Body of pancreas (tissue), 4 donors: Measurements from ENCODE around the gene LRRC3.

Source experiments
- POLR2A ChIP-seq, 3 donors: fragments of 450-650 bp; IDR thresholded peaks; one replicate each; pipeline ENCODE4 v1.6.1; 2016; ENCODE audit warnings: antibody characterized with exemption in 3 of 3, mild to moderate bottlenecking in 2 of 3
- TF ChIP-seq, protein P1 (sequence below), 7 experiments: fragments of 450-650 bp in 4 of 7; fragments of 200-600 bp in 3 of 7; sonication (generic) in 3 of 7; IDR thresholded peaks; one replicate each; pipeline ENCODE4 v1.5.1; 2016 to 2019; ENCODE audit warnings: antibody characterized with exemption in 7 of 7

DNA sequence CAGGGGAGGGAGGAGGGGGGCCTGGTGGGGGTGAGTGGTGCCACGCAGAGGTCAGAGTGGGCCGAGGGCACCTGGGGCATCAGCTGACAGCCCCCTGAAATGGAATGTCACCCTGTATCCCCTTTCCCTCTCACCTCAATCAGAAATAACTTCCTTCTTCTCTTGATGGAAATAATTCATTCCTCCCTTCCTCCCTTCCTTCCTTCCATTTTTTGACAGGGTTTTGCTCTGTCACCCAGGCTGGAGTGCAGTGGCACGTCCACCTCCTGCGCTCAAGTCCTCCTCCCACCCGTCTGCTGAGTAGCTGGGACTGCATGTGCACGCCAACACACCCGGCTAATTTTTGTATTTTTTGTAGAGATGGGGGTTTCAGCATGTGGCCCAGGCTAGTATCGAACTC is 48.4 kb upstream of the LRRC3 start:
- TF ChIP-seq, protein P1, sequence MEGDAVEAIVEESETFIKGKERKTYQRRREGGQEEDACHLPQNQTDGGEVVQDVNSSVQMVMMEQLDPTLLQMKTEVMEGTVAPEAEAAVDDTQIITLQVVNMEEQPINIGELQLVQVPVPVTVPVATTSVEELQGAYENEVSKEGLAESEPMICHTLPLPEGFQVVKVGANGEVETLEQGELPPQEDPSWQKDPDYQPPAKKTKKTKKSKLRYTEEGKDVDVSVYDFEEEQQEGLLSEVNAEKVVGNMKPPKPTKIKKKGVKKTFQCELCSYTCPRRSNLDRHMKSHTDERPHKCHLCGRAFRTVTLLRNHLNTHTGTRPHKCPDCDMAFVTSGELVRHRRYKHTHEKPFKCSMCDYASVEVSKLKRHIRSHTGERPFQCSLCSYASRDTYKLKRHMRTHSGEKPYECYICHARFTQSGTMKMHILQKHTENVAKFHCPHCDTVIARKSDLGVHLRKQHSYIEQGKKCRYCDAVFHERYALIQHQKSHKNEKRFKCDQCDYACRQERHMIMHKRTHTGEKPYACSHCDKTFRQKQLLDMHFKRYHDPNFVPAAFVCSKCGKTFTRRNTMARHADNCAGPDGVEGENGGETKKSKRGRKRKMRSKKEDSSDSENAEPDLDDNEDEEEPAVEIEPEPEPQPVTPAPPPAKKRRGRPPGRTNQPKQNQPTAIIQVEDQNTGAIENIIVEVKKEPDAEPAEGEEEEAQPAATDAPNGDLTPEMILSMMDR (IDR thresholded peaks at IDR 0.05) = no peak
- no peak for TF ChIP-seq POLR2A (IDR thresholded peaks at IDR 0.05)
